Measurements from ENCODE around the gene RAB10. TPM values are rescaled to one million over a fixed set of nuclear protein-coding genes. Genes with fewer than 3 reads are reported as not detected.
"Not testable (repeated sequence)": the region's sequence is repeated elsewhere in the genome, so short reads cannot be mapped to it uniquely, and the experiment has no call there.

The RAB10 gene
- total RNA-seq, 1 donor from 2014 or later, result 86.5 TPM

DNA sequence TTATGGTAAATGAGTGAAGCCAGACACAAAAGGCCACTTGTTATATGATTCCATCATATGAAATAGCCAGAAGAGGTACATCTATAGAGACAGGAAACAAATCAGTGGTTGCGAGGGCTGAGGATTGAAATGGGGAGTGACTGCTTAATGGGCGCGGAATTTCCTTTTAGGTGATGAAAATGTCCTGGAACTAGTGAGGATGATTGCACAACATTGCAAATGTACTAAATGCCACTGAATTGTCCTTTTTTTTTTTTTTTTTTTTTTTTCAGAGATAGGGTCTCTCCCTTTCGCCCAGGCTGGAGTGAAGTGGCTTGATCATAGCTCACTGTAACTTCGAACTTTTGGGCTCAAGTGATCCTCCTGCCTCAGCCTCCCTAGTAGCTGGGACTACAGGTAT is 123.7 kb downstream of the RAB10 start:
- TF ChIP-seq, protein P1, sequence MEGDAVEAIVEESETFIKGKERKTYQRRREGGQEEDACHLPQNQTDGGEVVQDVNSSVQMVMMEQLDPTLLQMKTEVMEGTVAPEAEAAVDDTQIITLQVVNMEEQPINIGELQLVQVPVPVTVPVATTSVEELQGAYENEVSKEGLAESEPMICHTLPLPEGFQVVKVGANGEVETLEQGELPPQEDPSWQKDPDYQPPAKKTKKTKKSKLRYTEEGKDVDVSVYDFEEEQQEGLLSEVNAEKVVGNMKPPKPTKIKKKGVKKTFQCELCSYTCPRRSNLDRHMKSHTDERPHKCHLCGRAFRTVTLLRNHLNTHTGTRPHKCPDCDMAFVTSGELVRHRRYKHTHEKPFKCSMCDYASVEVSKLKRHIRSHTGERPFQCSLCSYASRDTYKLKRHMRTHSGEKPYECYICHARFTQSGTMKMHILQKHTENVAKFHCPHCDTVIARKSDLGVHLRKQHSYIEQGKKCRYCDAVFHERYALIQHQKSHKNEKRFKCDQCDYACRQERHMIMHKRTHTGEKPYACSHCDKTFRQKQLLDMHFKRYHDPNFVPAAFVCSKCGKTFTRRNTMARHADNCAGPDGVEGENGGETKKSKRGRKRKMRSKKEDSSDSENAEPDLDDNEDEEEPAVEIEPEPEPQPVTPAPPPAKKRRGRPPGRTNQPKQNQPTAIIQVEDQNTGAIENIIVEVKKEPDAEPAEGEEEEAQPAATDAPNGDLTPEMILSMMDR (IDR thresholded peaks at IDR 0.05; ENCODE audit: unreplicated experiment), result no peak
- no peaks in the 10 kb centered on the region for H3K36me3 Mint-ChIP-seq
- no peak overlapping the region for H3K4me3 Mint-ChIP-seq
- no peak for DNase-seq (ENCODE audit: low spot score in 2 of 2, unreplicated experiment in 2 of 2)
- peaks cover 14% of the 10 kb centered on the region for H3K9me3 Mint-ChIP-seq
- H3K4me1 Mint-ChIP-seq, result no peaks in the 10 kb centered on the region
- H3K27ac Mint-ChIP-seq, result no peak overlapping the region
- no peaks in the 10 kb centered on the region for H3K27me3 Mint-ChIP-seq (ENCODE audit: low read depth)

- Mint-ChIP-seq H3K27me3 (ENCODE audit: low read depth) (peaks cover 2% of the 10 kb centered on the region), H3K9me3 (peaks cover 4% of the 10 kb centered on the region), H3K4me1 (no peaks in the 10 kb centered on the region), H3K36me3 (no peaks in the 10 kb centered on the region), H3K4me3 (no peak overlapping the region), H3K27ac (no peak overlapping the region)
- TF ChIP-seq, protein P1 (IDR thresholded peaks at IDR 0.05; ENCODE audit: unreplicated experiment), result no peak
- peak in 1 of 2 experiments; percentile 19 for DNase-seq (ENCODE audit: low spot score in 2 of 2, unreplicated experiment in 2 of 2)
Measured at GRCh38 chr2:26161926-26162325, 128.0 kb downstream of the RAB10 start.

- no peak for DNase-seq (ENCODE audit: low spot score in 2 of 2, unreplicated experiment in 2 of 2)
- H3K9me3 Mint-ChIP-seq, result no peaks in the 10 kb centered on the region
- H3K4me1 Mint-ChIP-seq, result no peaks in the 10 kb centered on the region
- H3K27me3 Mint-ChIP-seq (ENCODE audit: low read depth), result peaks cover 2% of the 10 kb centered on the region
- TF ChIP-seq, protein P1 (IDR thresholded peaks at IDR 0.05; ENCODE audit: unreplicated experiment), result no peak
- H3K36me3 Mint-ChIP-seq, result no peaks in the 10 kb centered on the region
- no peak overlapping the region for H3K27ac Mint-ChIP-seq
- H3K4me3 Mint-ChIP-seq, result no peak overlapping the region
Measured at GRCh38 chr2:26162963-26163362, 129.1 kb downstream of the RAB10 start.

GRCh38 chr2:26164231-26164630 is 130.3 kb downstream of the RAB10 start:
- TF ChIP-seq, protein P1 (IDR thresholded peaks at IDR 0.05; ENCODE audit: unreplicated experiment), result no peak
- peaks cover 2% of the 10 kb centered on the region for H3K27me3 Mint-ChIP-seq (ENCODE audit: low read depth)
- DNase-seq (ENCODE audit: low spot score in 2 of 2, unreplicated experiment in 2 of 2), result no peak
- H3K4me1 Mint-ChIP-seq, result no peaks in the 10 kb centered on the region
- no peaks in the 10 kb centered on the region for H3K36me3 Mint-ChIP-seq
- H3K27ac Mint-ChIP-seq, result no peak overlapping the region
- no peaks in the 10 kb centered on the region for H3K9me3 Mint-ChIP-seq
- no peak overlapping the region for H3K4me3 Mint-ChIP-seq

DNA sequence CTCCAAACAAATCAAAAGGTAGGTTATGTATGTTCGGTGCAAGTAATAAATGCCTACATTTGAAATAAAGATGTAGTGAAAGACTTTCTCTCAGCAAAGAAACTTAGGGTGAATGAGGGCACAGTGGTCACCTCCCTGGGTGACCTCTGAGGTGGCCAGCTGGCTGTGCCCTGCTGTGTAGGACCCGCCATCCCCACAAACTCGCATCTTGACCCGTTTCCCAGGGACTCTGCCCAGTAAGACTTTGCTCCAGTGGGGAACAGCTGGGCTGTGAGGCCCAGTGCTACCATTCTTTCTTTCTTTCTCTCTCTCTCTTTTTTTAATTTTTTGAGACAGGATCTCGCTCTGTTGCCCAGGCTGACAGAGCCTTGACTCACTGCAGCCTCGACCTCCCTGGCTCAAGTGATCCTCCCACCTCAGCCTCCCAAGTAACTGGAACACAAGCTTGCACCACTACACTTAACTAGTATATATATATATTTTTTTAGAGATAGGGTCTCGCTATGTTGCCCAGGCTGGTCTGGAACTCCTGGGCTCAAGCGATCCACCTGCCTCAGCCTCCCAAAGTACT is 130.8 kb downstream of the RAB10 start:
- TF ChIP-seq, protein P1 (IDR thresholded peaks at IDR 0.05; ENCODE audit: unreplicated experiment), result no peak

GRCh38 chr2:26165403-26165802 is 131.5 kb downstream of the RAB10 start:
- no peak overlapping the region for H3K4me3 Mint-ChIP-seq
- peaks cover 2% of the 10 kb centered on the region for H3K27me3 Mint-ChIP-seq (ENCODE audit: low read depth)
- no peaks in the 10 kb centered on the region for H3K9me3 Mint-ChIP-seq
- TF ChIP-seq, protein P1 (IDR thresholded peaks at IDR 0.05; ENCODE audit: unreplicated experiment), result no peak
- H3K27ac Mint-ChIP-seq, result no peak overlapping the region
- DNase-seq (ENCODE audit: low spot score in 2 of 2, unreplicated experiment in 2 of 2), result no peak
- H3K36me3 Mint-ChIP-seq, result no peaks in the 10 kb centered on the region
- no peaks in the 10 kb centered on the region for H3K4me1 Mint-ChIP-seq

More for the DNA sequence above, 130.8 kb downstream of the RAB10 start:
- peaks cover 2% of the 10 kb centered on the region for H3K27me3 Mint-ChIP-seq (ENCODE audit: low read depth)
- no peak overlapping the region for H3K4me3 Mint-ChIP-seq
- H3K4me1 Mint-ChIP-seq, result no peaks in the 10 kb centered on the region
- H3K36me3 Mint-ChIP-seq, result no peaks in the 10 kb centered on the region
- H3K9me3 Mint-ChIP-seq, result no peaks in the 10 kb centered on the region
- DNase-seq (ENCODE audit: low spot score in 2 of 2, unreplicated experiment in 2 of 2), result no peak
- no peak overlapping the region for H3K27ac Mint-ChIP-seq

GRCh38 chr2:26166541-26166940 is 132.7 kb downstream of the RAB10 start:
- H3K9me3 Mint-ChIP-seq; H3K4me1 Mint-ChIP-seq; H3K27me3 Mint-ChIP-seq (ENCODE audit: low read depth); H3K27ac Mint-ChIP-seq; H3K36me3 Mint-ChIP-seq; DNase-seq (ENCODE audit: low spot score in 2 of 2, unreplicated experiment in 2 of 2); H3K4me3 Mint-ChIP-seq: not testable (repeated sequence)

All from mesothelial cell of epicardium (in vitro differentiated cells).